SK-N-MC (cell line): ENCODE data around the gene GPR152.

Source experiments
- DNase-seq: peaks from one replicate; pipeline ENCODE4 v3.0.0-alpha.2; 2011; ENCODE audit warnings: low read depth, low spot score
- H3K27ac ChIP-seq: fragments of 200-600 bp; sonication (generic); 2 replicates; pipeline ENCODE4 v1.5.1; 2016; ENCODE audit warnings: mixed run types
- H3K36me3 ChIP-seq: fragments of 200-600 bp; sonication (generic); 2 replicates; pipeline ENCODE4 v1.6.1; 2017; ENCODE audit warnings: antibody characterized with exemption, low read length, mixed read lengths; ENCODE audit not compliant: insufficient read depth
- H3K4me3 ChIP-seq: fragments of 200-600 bp; sonication (generic); 2 replicates; pipeline ENCODE4 v1.5.1; 2016
- H3K9ac ChIP-seq: fragments of 200-600 bp; sonication (generic); 2 replicates; pipeline ENCODE4 v1.8.0; 2017; ENCODE audit warnings: mixed run types, mixed read lengths; ENCODE audit not compliant: insufficient read length
- H3K9me3 ChIP-seq: fragments of 200-600 bp; sonication (generic); 2 replicates; pipeline ENCODE4 v1.6.1; 2017; ENCODE audit warnings: low read depth, mild to moderate bottlenecking, antibody characterized with exemption, low read length, moderate library complexity, mixed read lengths
- EZH2 ChIP-seq: fragments of 200-600 bp; sonication (generic); IDR thresholded peaks from one replicate; pipeline ENCODE4 v1.6.1; 2017; ENCODE audit warnings: antibody characterized with exemption
- FOXP2 ChIP-seq: optimal IDR thresholded peaks from 2 replicates; pipeline ENCODE3; 2011; ENCODE audit warnings: mild to moderate bottlenecking, moderate library complexity; ENCODE audit not compliant: insufficient read depth; ENCODE audit errors: extremely low read length, control extremely low read depth
- POLR2AphosphoS5 ChIP-seq: IDR thresholded peaks from 2 replicates; pipeline ENCODE4 v1.6.1; 2012; ENCODE audit warnings: mild to moderate bottlenecking, low read depth, low read length, borderline replicate concordance

The GPR152 gene

DNA sequence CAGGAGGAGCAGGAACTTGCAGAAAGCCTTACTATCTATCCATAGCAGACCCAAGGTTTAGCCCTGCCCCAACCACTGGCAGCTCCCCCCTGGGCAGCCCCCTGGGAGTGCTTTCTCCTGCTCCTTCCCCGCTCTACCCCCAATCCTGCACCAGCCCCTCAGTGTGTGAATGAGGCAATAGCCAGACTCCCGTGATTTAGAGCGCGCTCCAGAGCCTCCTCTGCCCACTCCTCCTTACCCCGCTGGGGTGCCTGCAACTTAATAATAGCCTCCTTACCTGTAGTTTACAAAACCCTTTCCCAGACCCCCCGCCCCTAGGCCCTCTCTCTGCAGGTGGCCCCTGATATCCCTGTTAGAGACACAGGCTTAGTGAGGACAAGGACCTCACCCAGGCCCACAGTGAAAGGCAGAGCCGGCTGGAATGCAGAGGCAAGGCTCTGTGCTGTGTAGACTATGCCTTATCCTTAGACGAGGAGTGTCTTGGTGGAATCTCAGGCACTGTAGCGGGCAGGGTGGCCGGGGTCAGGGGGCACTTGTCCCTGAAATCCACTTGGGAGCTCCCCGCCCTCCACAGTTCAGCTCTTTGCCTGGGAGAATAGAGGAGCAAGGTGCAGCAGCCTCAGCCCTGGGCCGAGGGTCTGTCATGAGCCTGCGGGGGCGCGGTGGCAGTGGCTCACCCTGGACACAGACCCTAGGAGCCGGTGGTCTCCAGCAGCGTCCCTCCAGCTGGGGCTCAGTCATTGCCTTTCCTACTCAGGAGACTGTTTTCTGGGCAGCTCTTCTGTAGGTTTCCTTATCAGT is 41.3 kb downstream of the GPR152 start:
- Histone ChIP-seq H3K4me3 (no peak overlapping the region), H3K36me3 (no peaks in the 10 kb centered on the region), H3K9ac (no peak overlapping the region), H3K9me3 (no peaks in the 10 kb centered on the region), H3K27ac (no peak overlapping the region)
- DNase-seq, result no peak
- TF ChIP-seq FOXP2 (no peak), POLR2AphosphoS5 (0 out of 2 replicates have a peak, but pooled peaks have one; percentile 3)

DNA sequence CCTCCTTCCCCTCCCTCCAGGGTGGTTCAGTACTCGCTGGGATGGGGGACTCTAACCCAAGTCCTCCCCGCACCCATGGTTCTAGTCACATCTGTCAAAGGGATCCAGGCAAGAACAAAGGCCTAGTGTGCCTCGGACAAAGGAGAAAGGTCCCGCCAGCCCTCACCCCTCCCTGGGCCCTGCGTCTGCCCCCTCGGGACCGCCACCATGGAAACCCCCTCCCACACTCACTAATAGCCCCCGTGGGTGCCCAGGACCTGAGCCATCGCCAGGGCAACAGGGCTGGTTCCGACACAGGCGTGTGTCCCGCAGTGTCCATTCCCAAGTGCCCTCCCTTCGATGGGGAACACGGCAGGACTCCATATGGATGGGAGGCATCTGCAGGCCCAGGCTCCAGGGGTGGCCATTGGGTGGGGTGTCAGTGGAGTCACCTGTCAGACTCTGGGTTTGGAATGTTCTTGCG is 42.1 kb downstream of the GPR152 start:
- TF ChIP-seq FOXP2, result no peak
- Histone ChIP-seq H3K4me3 (no peak overlapping the region), H3K36me3 (no peaks in the 10 kb centered on the region), H3K9ac (no peak overlapping the region), H3K27ac (no peak overlapping the region), H3K9me3 (no peaks in the 10 kb centered on the region)
- no peak for DNase-seq

- no peak overlapping the region for H3K27ac ChIP-seq
- no peak for TF ChIP-seq POLR2AphosphoS5
- no peak for TF ChIP-seq EZH2
- TF ChIP-seq FOXP2, result no peak
- H3K4me3 ChIP-seq, result no peak overlapping the region
- H3K9ac ChIP-seq, result no peak overlapping the region
- DNase-seq, result no peak
- no peaks in the 10 kb centered on the region for H3K9me3 ChIP-seq
- no peaks in the 10 kb centered on the region for H3K36me3 ChIP-seq
Measured at GRCh38 chr11:67409781-67410368, 42.7 kb downstream of the GPR152 start.

DNA sequence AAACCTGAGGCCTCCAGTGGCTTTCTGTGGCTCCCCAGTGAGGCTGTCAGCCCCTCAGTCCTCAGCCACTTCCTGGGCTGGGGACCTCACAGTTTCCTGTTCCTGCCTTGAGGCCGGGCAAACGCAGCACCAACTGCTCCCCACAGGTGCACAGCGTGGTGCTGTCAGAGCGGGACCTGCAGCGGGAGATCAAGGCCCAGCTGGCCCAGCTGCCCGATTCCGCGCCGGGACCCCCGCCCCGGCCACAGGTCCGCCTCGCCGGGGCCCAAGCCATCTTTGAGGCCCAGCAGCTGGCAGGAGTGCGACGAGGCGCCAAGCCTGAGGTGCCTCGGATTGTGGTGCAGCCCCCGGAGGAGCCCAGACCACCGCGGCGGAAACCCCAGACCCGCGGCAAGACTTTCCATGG is 43.3 kb downstream of the GPR152 start:
- H3K36me3 ChIP-seq, result no peaks in the 10 kb centered on the region
- no peaks in the 10 kb centered on the region for H3K9me3 ChIP-seq
- no peak overlapping the region for H3K27ac ChIP-seq
- H3K4me3 ChIP-seq, result no peak overlapping the region
- H3K9ac ChIP-seq, result no peak overlapping the region
- no peak for TF ChIP-seq POLR2AphosphoS5
- no peak for TF ChIP-seq FOXP2
- no peak for TF ChIP-seq EZH2
- no peak for DNase-seq

- no peak overlapping the region for H3K4me3 ChIP-seq
- TF ChIP-seq POLR2AphosphoS5 (no peak), FOXP2 (no peak), EZH2 (no peak)
- DNase-seq, result no peak
- H3K9ac ChIP-seq, result no peak overlapping the region
- no peaks in the 10 kb centered on the region for H3K9me3 ChIP-seq
- no peaks in the 10 kb centered on the region for H3K36me3 ChIP-seq
- H3K27ac ChIP-seq, result no peak overlapping the region
Measured at GRCh38 chr11:67408437-67409200, 43.9 kb downstream of the GPR152 start.

GRCh38 chr11:67407688-67408163 is 44.8 kb downstream of the GPR152 start:
- Histone ChIP-seq H3K9ac (no peak overlapping the region), H3K9me3 (no peaks in the 10 kb centered on the region), H3K4me3 (no peak overlapping the region), H3K27ac (no peak overlapping the region), H3K36me3 (no peaks in the 10 kb centered on the region)
- no peak for TF ChIP-seq FOXP2
- TF ChIP-seq POLR2AphosphoS5, result no peak
- no peak for TF ChIP-seq EZH2
- DNase-seq, result no peak

GRCh38 chr11:67406969-67407687 is 45.4 kb downstream of the GPR152 start:
- no peak overlapping the region for H3K27ac ChIP-seq
- no peaks in the 10 kb centered on the region for H3K9me3 ChIP-seq
- H3K4me3 ChIP-seq, result no peak overlapping the region
- DNase-seq, result no peak
- H3K9ac ChIP-seq, result no peak overlapping the region
- TF ChIP-seq FOXP2 (no peak), EZH2 (no peak), POLR2AphosphoS5 (no peak)
- no peaks in the 10 kb centered on the region for H3K36me3 ChIP-seq
